WTC11 (cell line): ENCODE results near the gene C1QTNF9B.

Experiments
- CTCF ChIP-seq: fragments of 200-600 bp; IDR thresholded peaks from 2 replicates; pipeline ENCODE4 v1.8.0; 2022; ENCODE audit warnings: antibody characterized with exemption
- FOXJ3 ChIP-seq: sonication (generic); formaldehyde crosslinking; IDR thresholded peaks from 2 replicates; pipeline ENCODE4 v1.9.0; 2021; ENCODE audit warnings: missing genetic modification reagents, mild to moderate bottlenecking, borderline replicate concordance
- HMGA2 ChIP-seq: fragments of 250-450 bp; sonication (Bioruptor Pico); IDR thresholded peaks from 2 replicates; pipeline ENCODE4 v1.4.0; 2021; ENCODE audit warnings: mild to moderate bottlenecking, moderate library complexity
- MAX ChIP-seq: sonication (generic); formaldehyde crosslinking; IDR thresholded peaks from 2 replicates; pipeline ENCODE4 v1.8.0; 2022; ENCODE audit warnings: mild to moderate bottlenecking, missing genetic modification reagents
- RORB ChIP-seq: fragments of 250-450 bp; sonication (Bioruptor Pico); IDR thresholded peaks from 2 replicates; pipeline ENCODE4 v1.9.0; 2021; ENCODE audit warnings: mild to moderate bottlenecking
- TEAD4 ChIP-seq: sonication (generic); formaldehyde crosslinking; IDR thresholded peaks from 2 replicates; pipeline ENCODE4 v1.8.0; 2022; ENCODE audit warnings: mild to moderate bottlenecking, missing genetic modification reagents
- ZBTB43 ChIP-seq: sonication (generic); formaldehyde crosslinking; IDR thresholded peaks from 2 replicates; pipeline ENCODE4 v1.8.1; 2023; ENCODE audit warnings: mild to moderate bottlenecking, missing genetic modification reagents
- ZNF263 ChIP-seq: sonication (generic); formaldehyde crosslinking; IDR thresholded peaks from 2 replicates; pipeline ENCODE4 v1.8.1; 2022; ENCODE audit warnings: low read depth, mild to moderate bottlenecking, moderate library complexity, missing genetic modification reagents
- TF ChIP-seq, protein P1 (sequence below): sonication (generic); formaldehyde crosslinking; IDR thresholded peaks from 2 replicates; pipeline ENCODE4 v1.8.1; 2023; ENCODE audit warnings: mild to moderate bottlenecking, missing genetic modification reagents, moderate library complexity

DNA sequence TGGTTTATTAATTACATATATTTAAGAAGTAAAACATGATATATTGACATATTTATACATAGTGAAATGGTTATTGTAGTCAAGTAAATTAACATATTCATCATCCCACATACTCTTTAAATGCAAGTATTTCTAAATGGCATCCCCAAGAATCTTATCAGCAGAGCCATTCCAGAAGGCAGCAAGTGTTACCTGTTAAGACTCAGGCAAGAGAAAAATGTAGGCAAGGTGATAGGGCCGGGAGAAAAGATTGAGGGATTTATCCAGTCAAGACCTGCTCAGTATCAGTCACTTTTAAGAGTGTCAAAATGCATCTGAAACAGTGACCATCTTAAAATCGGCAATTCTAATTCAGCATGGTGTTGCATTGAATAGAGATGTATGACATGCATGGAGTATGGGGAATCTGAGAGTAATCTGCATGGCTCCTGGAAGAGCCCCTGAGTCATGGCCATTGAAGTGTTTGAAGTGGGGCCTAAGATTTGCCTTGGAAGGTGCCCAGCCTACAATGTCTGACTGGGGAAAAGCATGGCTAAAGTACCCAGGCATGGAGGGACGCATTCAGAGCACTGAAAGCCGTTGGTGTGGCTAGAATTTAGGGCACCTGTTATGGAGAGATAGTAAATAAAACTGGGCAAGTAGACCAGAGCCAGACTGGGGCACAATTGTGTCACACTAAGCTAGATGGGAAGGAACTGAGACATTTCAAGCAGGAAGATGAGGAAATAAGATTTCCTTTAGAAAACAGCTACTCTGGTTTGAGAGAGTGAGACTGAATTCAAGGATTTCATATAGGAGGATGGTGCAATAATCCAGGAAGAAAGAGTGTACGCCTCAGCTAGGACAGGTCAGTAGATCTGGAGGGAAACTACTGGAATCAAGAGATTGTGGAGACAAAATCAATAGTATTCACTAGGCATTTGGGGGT, 25.0 kb upstream of the C1QTNF9B start:
- TF ChIP-seq MAX (CRISPR knock-in tag) (no peak), CTCF (no peak), FOXJ3 (CRISPR knock-in tag) (no peak), HMGA2 (CRISPR knock-in tag) (no peak), ZBTB43 (CRISPR knock-in tag) (no peak), RORB (CRISPR knock-in tag) (no peak), TEAD4 (CRISPR knock-in tag) (no peak), ZNF263 (no peak)
- TF ChIP-seq, protein P1, sequence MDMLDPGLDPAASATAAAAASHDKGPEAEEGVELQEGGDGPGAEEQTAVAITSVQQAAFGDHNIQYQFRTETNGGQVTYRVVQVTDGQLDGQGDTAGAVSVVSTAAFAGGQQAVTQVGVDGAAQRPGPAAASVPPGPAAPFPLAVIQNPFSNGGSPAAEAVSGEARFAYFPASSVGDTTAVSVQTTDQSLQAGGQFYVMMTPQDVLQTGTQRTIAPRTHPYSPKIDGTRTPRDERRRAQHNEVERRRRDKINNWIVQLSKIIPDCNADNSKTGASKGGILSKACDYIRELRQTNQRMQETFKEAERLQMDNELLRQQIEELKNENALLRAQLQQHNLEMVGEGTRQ (CRISPR knock-in tag): no peak
